ENCODE measurements around the gene MSH6. TPM values are rescaled to one million over a fixed set of nuclear protein-coding genes. Genes with fewer than 3 reads are reported as not detected.

MSH6 gene
- total RNA-seq, 1 donor from 2014 or later, result 34.9 TPM

- no peaks in the 10 kb centered on the region for H3K36me3 Mint-ChIP-seq (ENCODE audit: unreplicated experiment)
- H3K27me3 Mint-ChIP-seq (ENCODE audit: unreplicated experiment), result no peaks in the 10 kb centered on the region
- H3K4me3 Mint-ChIP-seq (ENCODE audit: unreplicated experiment), result no peak overlapping the region
- TF ChIP-seq CTCF (IDR thresholded peaks at IDR 0.05; ENCODE audit: partially characterized antibody, unreplicated experiment), result no peak
- no peaks in the 10 kb centered on the region for H3K9me3 Mint-ChIP-seq (ENCODE audit: unreplicated experiment)
- no peak overlapping the region for H3K27ac Mint-ChIP-seq (ENCODE audit: unreplicated experiment)
- H3K4me1 Mint-ChIP-seq (ENCODE audit: low read depth, unreplicated experiment), result no peaks in the 10 kb centered on the region
- no peak for DNase-seq
Observed at GRCh38 chr2:47779426-47779790, 3.5 kb upstream of the MSH6 start.

- no peak for DNase-seq
- no peak for TF ChIP-seq CTCF (IDR thresholded peaks at IDR 0.05; ENCODE audit: partially characterized antibody, unreplicated experiment)
- H3K4me3 Mint-ChIP-seq (ENCODE audit: unreplicated experiment), result peak overlapping the region; percentile 80
- H3K4me1 Mint-ChIP-seq (ENCODE audit: low read depth, unreplicated experiment), result peaks cover 6% of the 10 kb centered on the region
- peaks cover 2% of the 10 kb centered on the region for H3K9me3 Mint-ChIP-seq (ENCODE audit: unreplicated experiment)
- H3K36me3 Mint-ChIP-seq (ENCODE audit: unreplicated experiment), result peaks cover 5% of the 10 kb centered on the region
- H3K27me3 Mint-ChIP-seq (ENCODE audit: unreplicated experiment), result peaks cover 4% of the 10 kb centered on the region
- no peak overlapping the region for H3K27ac Mint-ChIP-seq (ENCODE audit: unreplicated experiment)
Observed at GRCh38 chr2:47782381-47782670, 619 bp upstream of the MSH6 start.

GRCh38 chr2:47783486-47784351, 774 bp downstream of the MSH6 start:
- peak overlapping the region; percentile 83 for H3K4me3 Mint-ChIP-seq (ENCODE audit: unreplicated experiment)
- peaks cover 5% of the 10 kb centered on the region for H3K36me3 Mint-ChIP-seq (ENCODE audit: unreplicated experiment)
- TF ChIP-seq CTCF (IDR thresholded peaks at IDR 0.05; ENCODE audit: partially characterized antibody, unreplicated experiment), result no peak
- peaks cover 4% of the 10 kb centered on the region for H3K27me3 Mint-ChIP-seq (ENCODE audit: unreplicated experiment)
- peak; percentile 71 for DNase-seq
- H3K27ac Mint-ChIP-seq (ENCODE audit: unreplicated experiment), result peak overlapping the region; percentile 28
- peaks cover 6% of the 10 kb centered on the region for H3K4me1 Mint-ChIP-seq (ENCODE audit: low read depth, unreplicated experiment)
- peaks cover 2% of the 10 kb centered on the region for H3K9me3 Mint-ChIP-seq (ENCODE audit: unreplicated experiment)

GRCh38 chr2:47784352-47784851, 1.5 kb downstream of the MSH6 start:
- Mint-ChIP-seq H3K9me3 (ENCODE audit: unreplicated experiment) (peaks cover 2% of the 10 kb centered on the region), H3K27me3 (ENCODE audit: unreplicated experiment) (peaks cover 4% of the 10 kb centered on the region), H3K27ac (ENCODE audit: unreplicated experiment) (no peak overlapping the region), H3K4me1 (ENCODE audit: low read depth, unreplicated experiment) (peaks cover 6% of the 10 kb centered on the region), H3K4me3 (ENCODE audit: unreplicated experiment) (peak overlapping the region; percentile 83), H3K36me3 (ENCODE audit: unreplicated experiment) (peaks cover 5% of the 10 kb centered on the region)
- TF ChIP-seq CTCF (IDR thresholded peaks at IDR 0.05; ENCODE audit: partially characterized antibody, unreplicated experiment), result no peak
- DNase-seq, result no peak

GRCh38 chr2:47785986-47786385, 3.0 kb downstream of the MSH6 start:
- Mint-ChIP-seq H3K27ac (ENCODE audit: unreplicated experiment) (no peak overlapping the region), H3K4me1 (ENCODE audit: low read depth, unreplicated experiment) (peaks cover 6% of the 10 kb centered on the region), H3K4me3 (ENCODE audit: unreplicated experiment) (peak overlapping the region; percentile 35), H3K9me3 (ENCODE audit: unreplicated experiment) (peaks cover 2% of the 10 kb centered on the region), H3K36me3 (ENCODE audit: unreplicated experiment) (peaks cover 5% of the 10 kb centered on the region), H3K27me3 (ENCODE audit: unreplicated experiment) (peaks cover 4% of the 10 kb centered on the region)
- no peak for TF ChIP-seq CTCF (IDR thresholded peaks at IDR 0.05; ENCODE audit: partially characterized antibody, unreplicated experiment)
- no peak for DNase-seq

All from glutamatergic neuron (in vitro differentiated cells).